Measurements from ENCODE around the gene LRRC8B.

GRCh38 chr1:89607156-89607555 lies 82.5 kb downstream of the LRRC8B start:
- no peak for TF ChIP-seq ATF1 (CRISPR knock-in tag; IDR thresholded peaks at IDR 0.05)
- TF ChIP-seq ZNF121 (CRISPR knock-in tag; IDR thresholded peaks at IDR 0.05) = no peak
- TF ChIP-seq USF2 (CRISPR knock-in tag; IDR thresholded peaks at IDR 0.05) = no peak
- TF ChIP-seq ATF6 (CRISPR knock-in tag; IDR thresholded peaks at IDR 0.05) = no peak
- TF ChIP-seq CTCF (IDR thresholded peaks at IDR 0.05) = no peak
- no peak for TF ChIP-seq ZNF512 (CRISPR knock-in tag; IDR thresholded peaks at IDR 0.05; ENCODE audit: borderline replicate concordance)
- TF ChIP-seq FOXP1 (CRISPR knock-in tag; IDR thresholded peaks at IDR 0.05; ENCODE audit: borderline replicate concordance) = no peak
- TF ChIP-seq, protein P1, sequence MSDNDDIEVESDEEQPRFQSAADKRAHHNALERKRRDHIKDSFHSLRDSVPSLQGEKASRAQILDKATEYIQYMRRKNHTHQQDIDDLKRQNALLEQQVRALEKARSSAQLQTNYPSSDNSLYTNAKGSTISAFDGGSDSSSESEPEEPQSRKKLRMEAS (CRISPR knock-in tag; IDR thresholded peaks at IDR 0.05) = no peak
- TF ChIP-seq CBFB (CRISPR knock-in tag; IDR thresholded peaks at IDR 0.05; ENCODE audit: low read depth) = no peak
- TF ChIP-seq, protein P2, sequence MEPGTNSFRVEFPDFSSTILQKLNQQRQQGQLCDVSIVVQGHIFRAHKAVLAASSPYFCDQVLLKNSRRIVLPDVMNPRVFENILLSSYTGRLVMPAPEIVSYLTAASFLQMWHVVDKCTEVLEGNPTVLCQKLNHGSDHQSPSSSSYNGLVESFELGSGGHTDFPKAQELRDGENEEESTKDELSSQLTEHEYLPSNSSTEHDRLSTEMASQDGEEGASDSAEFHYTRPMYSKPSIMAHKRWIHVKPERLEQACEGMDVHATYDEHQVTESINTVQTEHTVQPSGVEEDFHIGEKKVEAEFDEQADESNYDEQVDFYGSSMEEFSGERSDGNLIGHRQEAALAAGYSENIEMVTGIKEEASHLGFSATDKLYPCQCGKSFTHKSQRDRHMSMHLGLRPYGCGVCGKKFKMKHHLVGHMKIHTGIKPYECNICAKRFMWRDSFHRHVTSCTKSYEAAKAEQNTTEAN (CRISPR knock-in tag; IDR thresholded peaks at IDR 0.05) = no peak

All from WTC11 (cell line).